HEK293 (cell line): Measurements from ENCODE around the gene PLEKHG4.

Source experiments
- CTCF ChIA-PET: fragments of 350-600 bp; formaldehyde crosslinking; extraction: SDS; loops from one replicate; lab custom pipeline; 2021; ENCODE audit warnings: antibody characterized with exemption; lab: Yijun Ruan, JAX
- POLR2A ChIA-PET: fragments of 300-600 bp; formaldehyde crosslinking; extraction: SDS; loops from one replicate; lab custom pipeline; 2020; ENCODE audit warnings: antibody characterized with exemption, inconsistent platforms; lab: Yijun Ruan, JAX
- H3K27ac ChIP-seq: fragments of 200-500 bp; sonication (Bioruptor generic); 2 replicates; pipeline ENCODE4 v1.5.1; 2014; ENCODE audit warnings: low read depth, low read length, control low read depth, inconsistent platforms; ENCODE audit errors: extremely low read depth
- H3K36me3 ChIP-seq, 2 experiments: fragments of 200-500 bp in 1 of 2; sonication (Bioruptor generic) in 1 of 2; 1 replicate in 1 of 2; 2 replicates in 1 of 2; pipeline ENCODE4 v1.5.1; 2014 to 2017; ENCODE audit warnings: inconsistent platforms in 2 of 2, low read length in 2 of 2; ENCODE audit not compliant: control insufficient read depth in 2 of 2, insufficient read depth in 1 of 2
- H3K4me1 ChIP-seq: fragments of 200-500 bp; sonication (Bioruptor generic); 2 replicates; pipeline ENCODE4 v1.5.1; 2014; ENCODE audit warnings: mild to moderate bottlenecking, low read length, inconsistent platforms; ENCODE audit not compliant: control insufficient read depth, insufficient read depth
- H3K4me3 ChIP-seq: 2 replicates; pipeline ENCODE4 v1.5.1; 2011; ENCODE audit warnings: low read depth, mild to moderate bottlenecking, control low read depth, low read length, moderate library complexity
- H3K9me3 ChIP-seq: fragments of 200-500 bp; sonication (Bioruptor generic); 2 replicates; pipeline ENCODE4 v1.5.1; 2014; ENCODE audit warnings: low read depth, low read length, inconsistent platforms; ENCODE audit not compliant: control insufficient read depth, insufficient read depth
- BCL11A ChIP-seq: fragments of 450-650 bp; formaldehyde crosslinking; IDR thresholded peaks from 2 replicates; pipeline ENCODE4 v1.5.1; 2016; ENCODE audit warnings: low read depth, missing biosample characterization, missing genetic modification characterization
- GLIS1 ChIP-seq: fragments of 450-650 bp; formaldehyde crosslinking; IDR thresholded peaks from 2 replicates; pipeline ENCODE4 v1.5.1; 2016; ENCODE audit warnings: missing biosample characterization, missing genetic modification characterization
- KLF9 ChIP-seq: fragments of 450-650 bp; formaldehyde crosslinking; IDR thresholded peaks from 2 replicates; pipeline ENCODE4 v1.5.1; 2016; ENCODE audit warnings: missing biosample characterization, missing genetic modification characterization, low read depth
- RBAK ChIP-seq: fragments of 450-650 bp; formaldehyde crosslinking; IDR thresholded peaks from 2 replicates; pipeline ENCODE4 v1.5.1; 2016; ENCODE audit warnings: missing biosample characterization, missing genetic modification characterization
- SP2 ChIP-seq: fragments of 450-650 bp; formaldehyde crosslinking; IDR thresholded peaks from 2 replicates; pipeline ENCODE4 v1.5.1; 2016; ENCODE audit warnings: missing biosample characterization, missing genetic modification characterization
- SP3 ChIP-seq: fragments of 450-650 bp; formaldehyde crosslinking; IDR thresholded peaks from 2 replicates; pipeline ENCODE4 v1.5.1; 2016; ENCODE audit warnings: missing biosample characterization, missing genetic modification characterization
- TCF7L2 ChIP-seq: IDR thresholded peaks from 2 replicates; pipeline ENCODE4 v1.6.1; 2011; ENCODE audit warnings: low read depth, mild to moderate bottlenecking, inconsistent platforms, low read length, moderate library complexity, borderline replicate concordance
- ZBTB20 ChIP-seq: fragments of 450-650 bp; formaldehyde crosslinking; IDR thresholded peaks from 2 replicates; pipeline ENCODE4 v1.5.1; 2016; ENCODE audit warnings: missing biosample characterization, missing genetic modification characterization
- ZBTB48 ChIP-seq: fragments of 450-650 bp; formaldehyde crosslinking; IDR thresholded peaks from 2 replicates; pipeline ENCODE4 v1.5.1; 2016; ENCODE audit warnings: missing biosample characterization, missing genetic modification characterization
- ZFP69B ChIP-seq: fragments of 450-650 bp; formaldehyde crosslinking; IDR thresholded peaks from 2 replicates; pipeline ENCODE4 v1.5.1; 2016; ENCODE audit warnings: missing biosample characterization, missing genetic modification characterization
- ZNF146 ChIP-seq: fragments of 450-650 bp; formaldehyde crosslinking; IDR thresholded peaks from 2 replicates; pipeline ENCODE4 v1.5.1; 2016; ENCODE audit warnings: missing biosample characterization, missing genetic modification characterization
- ZNF16 ChIP-seq: fragments of 450-650 bp; formaldehyde crosslinking; IDR thresholded peaks from 2 replicates; pipeline ENCODE4 v1.5.1; 2016; ENCODE audit warnings: low read depth, missing biosample characterization, missing genetic modification characterization
- ZNF214 ChIP-seq: fragments of 450-650 bp; formaldehyde crosslinking; IDR thresholded peaks from 2 replicates; pipeline ENCODE4 v1.5.1; 2017; ENCODE audit warnings: missing biosample characterization, mild to moderate bottlenecking, missing genetic modification characterization, borderline replicate concordance
- ZNF239 ChIP-seq: fragments of 450-650 bp; formaldehyde crosslinking; IDR thresholded peaks from 2 replicates; pipeline ENCODE4 v1.5.1; 2016; ENCODE audit warnings: missing biosample characterization, missing genetic modification characterization
- ZNF266 ChIP-seq: fragments of 450-650 bp; formaldehyde crosslinking; IDR thresholded peaks from 2 replicates; pipeline ENCODE4 v1.5.1; 2016; ENCODE audit warnings: missing biosample characterization, missing genetic modification characterization, low read depth
- ZNF292 ChIP-seq: fragments of 450-650 bp; formaldehyde crosslinking; IDR thresholded peaks from 2 replicates; pipeline ENCODE4 v1.5.1; 2016; ENCODE audit warnings: low read depth, missing biosample characterization, missing genetic modification characterization, borderline replicate concordance
- ZNF302 ChIP-seq: fragments of 450-650 bp; formaldehyde crosslinking; IDR thresholded peaks from 2 replicates; pipeline ENCODE4 v1.5.1; 2016; ENCODE audit warnings: missing biosample characterization, missing genetic modification characterization, low read depth
- ZNF350 ChIP-seq: fragments of 450-650 bp; formaldehyde crosslinking; IDR thresholded peaks from 2 replicates; pipeline ENCODE4 v1.5.0; 2017; ENCODE audit warnings: missing biosample characterization, mild to moderate bottlenecking, missing genetic modification characterization
- ZNF366 ChIP-seq: fragments of 450-650 bp; formaldehyde crosslinking; conservative IDR thresholded peaks from 2 replicates; pipeline ENCODE4 v1.5.1; 2016; ENCODE audit warnings: missing biosample characterization, missing genetic modification characterization
- ZNF501 ChIP-seq: fragments of 450-650 bp; formaldehyde crosslinking; IDR thresholded peaks from 2 replicates; pipeline ENCODE4 v1.5.1; 2016; ENCODE audit warnings: missing biosample characterization, missing genetic modification characterization
- ZNF510 ChIP-seq: fragments of 450-650 bp; formaldehyde crosslinking; IDR thresholded peaks from 2 replicates; pipeline ENCODE4 v1.5.1; 2018; ENCODE audit warnings: mild to moderate bottlenecking, missing genetic modification characterization, missing biosample characterization; ENCODE audit not compliant: insufficient replicate concordance
- ZNF514 ChIP-seq: fragments of 450-650 bp; formaldehyde crosslinking; IDR thresholded peaks from 2 replicates; pipeline ENCODE4 v1.5.1; 2016; ENCODE audit warnings: missing biosample characterization, missing genetic modification characterization
- ZNF544 ChIP-seq: fragments of 450-650 bp; formaldehyde crosslinking; IDR thresholded peaks from 2 replicates; pipeline ENCODE4 v1.5.0; 2017; ENCODE audit warnings: missing biosample characterization, missing genetic modification characterization
- ZNF596 ChIP-seq: fragments of 450-650 bp; IDR thresholded peaks from 2 replicates; pipeline ENCODE4 v1.5.0; 2018; ENCODE audit warnings: missing biosample characterization, mild to moderate bottlenecking, missing genetic modification characterization, moderate library complexity
- ZXDB ChIP-seq: fragments of 450-650 bp; formaldehyde crosslinking; IDR thresholded peaks from 2 replicates; pipeline ENCODE4 v1.5.1; 2016; ENCODE audit warnings: missing biosample characterization, missing genetic modification characterization
- TF ChIP-seq, protein P1 (sequence below): fragments of 450-650 bp; formaldehyde crosslinking; IDR thresholded peaks from 2 replicates; pipeline ENCODE4 v1.5.1; 2017; ENCODE audit warnings: missing biosample characterization, missing genetic modification characterization
- TF ChIP-seq, protein P2 (sequence below): fragments of 450-650 bp; formaldehyde crosslinking; IDR thresholded peaks from 2 replicates; pipeline ENCODE4 v1.5.1; 2016; ENCODE audit warnings: missing biosample characterization, missing genetic modification characterization
- TF ChIP-seq, protein P3 (sequence below): fragments of 450-650 bp; formaldehyde crosslinking; optimal IDR thresholded peaks from 2 replicates; pipeline ENCODE3; 2016; ENCODE audit warnings: missing biosample characterization, mild to moderate bottlenecking, missing genetic modification characterization
- TF ChIP-seq, protein P4 (sequence below): fragments of 450-650 bp; formaldehyde crosslinking; IDR thresholded peaks from 2 replicates; pipeline ENCODE4 v1.5.1; 2016; ENCODE audit warnings: missing biosample characterization, missing genetic modification characterization

PLEKHG4 gene

DNA sequence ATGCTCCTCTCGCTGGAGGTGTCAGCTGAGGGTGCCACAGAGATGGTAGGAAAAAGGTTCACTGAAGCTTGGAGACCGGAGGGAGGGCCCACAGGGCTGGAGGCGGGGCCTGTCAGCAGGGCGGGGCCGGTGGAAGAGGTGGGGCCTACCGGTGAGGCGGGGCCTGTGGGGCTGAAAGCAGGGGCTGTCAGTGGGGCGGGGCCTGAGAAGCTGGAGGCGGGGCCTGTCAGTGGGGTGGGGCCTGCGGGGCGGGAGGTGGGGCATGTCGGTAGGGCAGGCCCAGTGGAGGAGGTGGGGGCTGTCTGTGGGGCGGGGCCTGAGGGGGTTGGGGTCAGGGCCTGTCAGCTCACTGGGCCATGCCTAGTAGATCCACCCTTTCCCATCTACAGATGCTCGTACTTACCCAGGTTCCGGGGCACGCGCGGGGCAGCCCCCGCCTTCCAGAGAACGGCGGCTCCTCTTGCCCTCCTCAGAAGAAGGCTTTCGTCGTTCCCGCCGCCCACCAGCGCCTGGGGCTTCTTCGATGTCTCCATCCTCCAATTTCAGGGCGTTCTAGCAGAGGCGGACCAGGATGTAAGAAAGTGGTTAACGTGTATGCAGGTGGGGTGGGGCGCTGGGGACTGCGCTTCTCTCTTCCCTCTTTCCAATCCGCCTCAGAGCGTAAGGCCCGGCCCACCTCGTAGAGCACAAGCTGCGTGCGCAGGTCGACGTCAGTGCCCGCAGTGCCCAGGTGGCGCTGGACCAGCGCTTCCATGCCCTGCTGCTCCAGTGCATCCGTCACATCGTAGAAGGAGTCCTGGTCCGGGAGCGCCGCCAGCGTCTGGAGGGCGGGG lies 42.6 kb upstream of the PLEKHG4 start:
- no peak for TF ChIP-seq ZNF302 (tag by site-specific recombination)
- no peak for TF ChIP-seq GLIS1 (tag by site-specific recombination)
- peak; percentile 45 for TF ChIP-seq ZXDB (tag by site-specific recombination)
- peak; percentile 60 for TF ChIP-seq ZBTB20
- TF ChIP-seq ZNF501 = no peak
- no peak for TF ChIP-seq ZNF510 (tag by site-specific recombination)
- no peak for TF ChIP-seq ZNF596
- TF ChIP-seq KLF9 (tag by site-specific recombination) = no peak
- no peak for TF ChIP-seq ZNF544 (tag by site-specific recombination)
- TF ChIP-seq, protein P1, sequence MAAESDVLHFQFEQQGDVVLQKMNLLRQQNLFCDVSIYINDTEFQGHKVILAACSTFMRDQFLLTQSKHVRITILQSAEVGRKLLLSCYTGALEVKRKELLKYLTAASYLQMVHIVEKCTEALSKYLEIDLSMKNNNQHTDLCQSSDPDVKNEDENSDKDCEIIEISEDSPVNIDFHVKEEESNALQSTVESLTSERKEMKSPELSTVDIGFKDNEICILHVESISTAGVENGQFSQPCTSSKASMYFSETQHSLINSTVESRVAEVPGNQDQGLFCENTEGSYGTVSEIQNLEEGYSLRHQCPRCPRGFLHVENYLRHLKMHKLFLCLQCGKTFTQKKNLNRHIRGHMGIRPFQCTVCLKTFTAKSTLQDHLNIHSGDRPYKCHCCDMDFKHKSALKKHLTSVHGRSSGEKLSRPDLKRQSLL (tag by site-specific recombination) = no peak
- no peak for TF ChIP-seq ZNF16 (tag by site-specific recombination)
- TF ChIP-seq ZNF366 (tag by site-specific recombination) = 0 out of 2 replicates have a peak, but pooled peaks have one; percentile 21
- no peak for TF ChIP-seq TCF7L2
- TF ChIP-seq ZFP69B (tag by site-specific recombination) = peak; percentile 82
- peak; percentile 60 for TF ChIP-seq SP3 (tag by site-specific recombination)
- TF ChIP-seq SP2 (tag by site-specific recombination) = peak; percentile 57
- TF ChIP-seq, protein P2, sequence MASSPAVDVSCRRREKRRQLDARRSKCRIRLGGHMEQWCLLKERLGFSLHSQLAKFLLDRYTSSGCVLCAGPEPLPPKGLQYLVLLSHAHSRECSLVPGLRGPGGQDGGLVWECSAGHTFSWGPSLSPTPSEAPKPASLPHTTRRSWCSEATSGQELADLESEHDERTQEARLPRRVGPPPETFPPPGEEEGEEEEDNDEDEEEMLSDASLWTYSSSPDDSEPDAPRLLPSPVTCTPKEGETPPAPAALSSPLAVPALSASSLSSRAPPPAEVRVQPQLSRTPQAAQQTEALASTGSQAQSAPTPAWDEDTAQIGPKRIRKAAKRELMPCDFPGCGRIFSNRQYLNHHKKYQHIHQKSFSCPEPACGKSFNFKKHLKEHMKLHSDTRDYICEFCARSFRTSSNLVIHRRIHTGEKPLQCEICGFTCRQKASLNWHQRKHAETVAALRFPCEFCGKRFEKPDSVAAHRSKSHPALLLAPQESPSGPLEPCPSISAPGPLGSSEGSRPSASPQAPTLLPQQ (tag by site-specific recombination) = peak; percentile 83
- TF ChIP-seq ZNF350 (tag by site-specific recombination) = no peak
- Histone ChIP-seq H3K4me3 (no peak overlapping the region), H3K4me1 (no peaks in the 10 kb centered on the region), H3K9me3 (no peaks in the 10 kb centered on the region), H3K36me3 (peaks cover 8 to 66% of the 10 kb centered on the region in 2 experiments; a peak in 2 of 3 replicates), H3K27ac (no peak overlapping the region)
- POLR2A ChIA-PET = interaction anchor here (1.3 to 4.0 kb wide), 4 partner anchors 10 to 39 kb away, joined by 3 to 25 read pairs (median 12); partner anchors contain the start of genes FHOD1 and TMEM208
- CTCF ChIA-PET = interaction anchor here (0.6 to 1.2 kb wide), 2 partner anchors 9 to 496 kb away, joined by 3 to 5 read pairs; no protein-coding TSS in a partner anchor

DNA sequence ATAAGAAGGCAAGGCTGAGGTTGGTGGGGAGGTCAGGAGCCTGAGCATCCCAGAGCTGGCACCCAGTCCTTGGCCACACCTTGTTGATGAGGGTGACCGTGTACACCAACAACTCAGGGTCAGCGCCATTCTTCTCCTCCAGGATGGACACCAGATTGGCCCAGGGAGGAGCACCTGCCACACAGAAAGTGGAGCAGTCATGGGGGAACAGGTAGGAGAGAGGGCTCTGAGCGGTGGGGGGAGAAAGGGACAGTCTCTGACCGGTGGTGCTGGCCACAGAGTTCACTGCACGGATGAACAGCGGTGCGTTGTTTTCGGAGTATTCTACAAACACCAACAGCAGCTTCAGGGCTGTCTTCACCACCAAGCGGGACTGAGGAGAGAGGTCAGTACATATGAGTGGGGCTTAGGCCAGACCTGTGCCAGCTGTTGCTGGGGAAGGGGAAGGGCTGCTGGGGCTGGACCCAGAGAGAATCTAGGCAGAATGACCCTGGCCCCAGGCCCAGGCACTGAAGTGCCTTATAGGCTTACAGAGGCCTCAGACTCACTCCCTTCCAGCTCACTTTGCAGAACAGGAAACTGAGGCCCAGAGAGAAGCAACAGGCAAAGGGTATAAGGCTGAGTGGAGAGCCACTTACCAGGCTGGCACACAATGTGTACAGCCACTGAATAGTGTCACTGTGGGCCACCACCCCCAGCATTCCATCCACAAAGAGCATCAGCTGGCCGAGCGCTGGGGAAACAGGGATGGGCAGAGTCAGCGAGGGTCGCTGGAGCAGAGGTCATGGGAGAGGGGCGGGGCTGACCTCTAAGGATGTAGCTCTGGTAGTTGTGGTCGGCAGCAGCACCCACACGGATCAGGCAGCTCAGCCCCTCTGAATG lies 41.7 kb upstream of the PLEKHG4 start:
- Histone ChIP-seq H3K4me3 (no peak overlapping the region), H3K4me1 (no peaks in the 10 kb centered on the region), H3K27ac (no peak overlapping the region), H3K9me3 (no peaks in the 10 kb centered on the region), H3K36me3 (peaks cover 4 to 67% of the 10 kb centered on the region in 2 experiments; a peak in 2 of 3 replicates)
- ChIA-PET POLR2A (interaction anchor here (1.3 to 4.0 kb wide), 4 partner anchors 9 to 40 kb away, joined by 3 to 25 read pairs (median 12); partner anchors contain the start of genes FHOD1 and TMEM208), CTCF (interaction anchor here (1.1 to 1.2 kb wide), 2 partner anchors 8 to 14 kb away, joined by 3 to 5 read pairs; no protein-coding TSS in a partner anchor)
- TF ChIP-seq ZNF239 (tag by site-specific recombination) (no peak), ZNF214 (tag by site-specific recombination) (no peak), RBAK (tag by site-specific recombination) (no peak), ZNF292 (tag by site-specific recombination) (no peak), ZNF266 (no peak), ZBTB48 (tag by site-specific recombination) (no peak), ZNF146 (no peak), BCL11A (tag by site-specific recombination) (no peak), ZNF514 (tag by site-specific recombination) (no peak)
- TF ChIP-seq, protein P3, sequence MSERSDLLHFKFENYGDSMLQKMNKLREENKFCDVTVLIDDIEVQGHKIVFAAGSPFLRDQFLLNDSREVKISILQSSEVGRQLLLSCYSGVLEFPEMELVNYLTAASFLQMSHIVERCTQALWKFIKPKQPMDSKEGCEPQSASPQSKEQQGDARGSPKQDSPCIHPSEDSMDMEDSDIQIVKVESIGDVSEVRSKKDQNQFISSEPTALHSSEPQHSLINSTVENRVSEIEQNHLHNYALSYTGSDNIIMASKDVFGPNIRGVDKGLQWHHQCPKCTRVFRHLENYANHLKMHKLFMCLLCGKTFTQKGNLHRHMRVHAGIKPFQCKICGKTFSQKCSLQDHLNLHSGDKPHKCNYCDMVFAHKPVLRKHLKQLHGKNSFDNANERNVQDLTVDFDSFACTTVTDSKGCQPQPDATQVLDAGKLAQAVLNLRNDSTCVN (tag by site-specific recombination) = no peak
- TF ChIP-seq, protein P4, sequence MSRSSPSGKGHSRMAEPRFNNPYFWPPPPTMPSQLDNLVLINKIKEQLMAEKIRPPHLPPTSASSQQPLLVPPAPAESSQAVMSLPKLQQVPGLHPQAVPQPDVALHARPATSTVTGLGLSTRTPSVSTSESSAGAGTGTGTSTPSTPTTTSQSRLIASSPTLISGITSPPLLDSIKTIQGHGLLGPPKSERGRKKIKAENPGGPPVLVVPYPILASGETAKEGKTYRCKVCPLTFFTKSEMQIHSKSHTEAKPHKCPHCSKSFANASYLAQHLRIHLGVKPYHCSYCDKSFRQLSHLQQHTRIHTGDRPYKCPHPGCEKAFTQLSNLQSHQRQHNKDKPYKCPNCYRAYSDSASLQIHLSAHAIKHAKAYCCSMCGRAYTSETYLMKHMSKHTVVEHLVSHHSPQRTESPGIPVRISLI (tag by site-specific recombination) = no peak
